Kidney (tissue), 14 donors: ENCODE data around the gene SPRR5. TPM values are rescaled to one million over a fixed set of nuclear protein-coding genes. Genes with fewer than 3 reads are reported as not detected.

Experiments used
- DNase-seq, 5 donors: peaks; one replicate each; pipeline ENCODE4 v3.0.0-alpha.2; 2013 to 2020
- FAIRE-seq: peaks from 2 replicates; lab custom pipeline; 2012; peaks lifted over from hg19 to GRCh38; lab: Jason Lieb, UNC
- H3K27ac ChIP-seq, 2 donors: one replicate each; pipeline ENCODE4 v1.7.0; 2013; ENCODE audit warnings: low read depth in 2 of 2, low read length in 2 of 2, inconsistent platforms in 1 of 2
- H3K27me3 ChIP-seq: one replicate; pipeline ENCODE4 v1.7.1; 2013; ENCODE audit warnings: low read length, inconsistent platforms; ENCODE audit not compliant: control insufficient read depth, insufficient read depth
- H3K36me3 ChIP-seq, 3 donors: one replicate each; pipeline versions ENCODE4 v1.7.0 to v1.7.1; 2013; ENCODE audit warnings: low read length in 3 of 3, control low read depth in 1 of 3, inconsistent platforms in 1 of 3; ENCODE audit not compliant: insufficient read depth in 3 of 3, control insufficient read depth in 2 of 3
- H3K4me1 ChIP-seq, 3 donors: one replicate each; pipeline versions ENCODE4 v1.7.0 to v1.7.1; 2013; ENCODE audit warnings: low read length in 3 of 3, inconsistent platforms in 1 of 3, low read depth in 1 of 3; ENCODE audit not compliant: control insufficient read depth in 2 of 3, insufficient read depth in 2 of 3
- H3K4me3 ChIP-seq, 3 donors: one replicate each; pipeline versions ENCODE4 v1.7.0 to v1.8.1; 2013; ENCODE audit warnings: low read length in 3 of 3, control low read depth in 1 of 3, inconsistent platforms in 1 of 3
- H3K9ac ChIP-seq, 3 donors: one replicate each; pipeline versions ENCODE4 v1.7.0 to v1.7.1; 2013; ENCODE audit warnings: low read length in 3 of 3, control low read depth in 1 of 3, inconsistent platforms in 1 of 3
- H3K9me3 ChIP-seq, 3 donors: one replicate each; pipeline versions ENCODE4 v1.7.0 to v1.7.1; 2013; ENCODE audit warnings: low read length in 3 of 3, control low read depth in 1 of 3, inconsistent platforms in 1 of 3; ENCODE audit not compliant: control insufficient read depth in 2 of 3, insufficient read depth in 1 of 3
- intact Hi-C: fragments of 100-400 bp; cut with DNase I; formaldehyde crosslinking; loops from one replicate; pipeline ENCODE4 v1.11.1; 2022
- polyA plus RNA-seq: library from polyadenylated mRNA; stranded (reverse); fragments of 350-450 nt; fragmentation: Illumina TruSeq; extraction: RNeasy Lipid Tissue Mini Kit (QIAGEN cat#74804); gene quantifications from one replicate; pipeline ENCODE4 v1.2.3, GENCODE V29; 2014; ENCODE audit warnings: low read depth, low replicate concordance; ENCODE audit not compliant: insufficient read depth
- total RNA-seq: library from RNA; stranded (reverse); fragmentation: NEBNext Ultra II Directional; extraction: Animal tissue kit (Norgen Biotek cat#: 25700); gene quantifications from one replicate; pipeline ENCODE4 v1.2.1, GENCODE V29; 2021
- TF ChIP-seq, protein P1 (sequence below): IDR thresholded peaks from 3 replicates; pipeline ENCODE4 v1.5.1; 2012; ENCODE audit warnings: mild to moderate bottlenecking, moderate library complexity, borderline replicate concordance; ENCODE audit not compliant: insufficient read depth; ENCODE audit errors: extremely low read depth
- donor health status: control.
- donor health status: control.
- donor health status: control.
- donor health status: control.
- donor health status: control.
- donor health status: DM: yes; HTN: yes; CAD: no.
- donor health status: Normal renal cell carcinoma (clear cell type).

Gene SPRR5
- total and polyA plus RNA-seq, 2 donors from 2014 or later, result not detected

DNA sequence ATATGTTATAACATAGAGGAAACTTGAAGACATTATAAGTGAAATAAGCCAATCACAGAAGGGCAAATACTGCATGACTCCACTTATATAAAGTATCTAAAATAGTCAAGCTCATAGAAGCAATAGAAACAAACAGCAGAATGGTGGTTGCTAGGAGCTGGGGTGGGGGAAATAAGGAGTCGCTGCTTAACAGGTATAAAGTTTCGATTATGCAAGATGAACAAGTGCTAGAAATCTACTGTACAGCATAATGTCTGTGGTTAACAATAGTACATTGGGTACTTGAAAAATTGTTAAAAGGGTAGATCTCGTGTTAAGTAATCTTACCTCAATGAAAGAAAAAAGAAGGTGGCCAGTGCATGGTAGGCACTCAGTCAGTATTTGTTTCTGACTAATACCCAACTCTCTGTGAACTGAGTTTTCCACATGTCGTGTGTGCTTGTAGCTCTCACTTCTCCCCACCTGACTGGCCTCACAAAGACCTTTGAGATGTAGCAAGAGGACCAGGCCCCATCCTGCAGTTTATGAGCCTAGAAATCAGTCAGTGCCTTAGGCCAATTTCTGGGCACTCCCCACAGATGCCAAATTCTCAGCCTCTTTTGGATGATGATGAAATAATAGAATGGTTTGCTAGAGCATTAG lies 14.7 kb upstream of the SPRR5 start:
- Histone ChIP-seq H3K4me1 (no peaks in the 10 kb centered on the region), H3K9ac (no peak overlapping the region), H3K27me3 (no peaks in the 10 kb centered on the region), H3K4me3 (no peak overlapping the region), H3K36me3 (no peaks in the 10 kb centered on the region), H3K27ac (no peak overlapping the region), H3K9me3 (no peaks in the 10 kb centered on the region)
- FAIRE-seq (no peak), DNase-seq (no peak)
- intact Hi-C loops, result no loop called here
- TF ChIP-seq, protein P1, sequence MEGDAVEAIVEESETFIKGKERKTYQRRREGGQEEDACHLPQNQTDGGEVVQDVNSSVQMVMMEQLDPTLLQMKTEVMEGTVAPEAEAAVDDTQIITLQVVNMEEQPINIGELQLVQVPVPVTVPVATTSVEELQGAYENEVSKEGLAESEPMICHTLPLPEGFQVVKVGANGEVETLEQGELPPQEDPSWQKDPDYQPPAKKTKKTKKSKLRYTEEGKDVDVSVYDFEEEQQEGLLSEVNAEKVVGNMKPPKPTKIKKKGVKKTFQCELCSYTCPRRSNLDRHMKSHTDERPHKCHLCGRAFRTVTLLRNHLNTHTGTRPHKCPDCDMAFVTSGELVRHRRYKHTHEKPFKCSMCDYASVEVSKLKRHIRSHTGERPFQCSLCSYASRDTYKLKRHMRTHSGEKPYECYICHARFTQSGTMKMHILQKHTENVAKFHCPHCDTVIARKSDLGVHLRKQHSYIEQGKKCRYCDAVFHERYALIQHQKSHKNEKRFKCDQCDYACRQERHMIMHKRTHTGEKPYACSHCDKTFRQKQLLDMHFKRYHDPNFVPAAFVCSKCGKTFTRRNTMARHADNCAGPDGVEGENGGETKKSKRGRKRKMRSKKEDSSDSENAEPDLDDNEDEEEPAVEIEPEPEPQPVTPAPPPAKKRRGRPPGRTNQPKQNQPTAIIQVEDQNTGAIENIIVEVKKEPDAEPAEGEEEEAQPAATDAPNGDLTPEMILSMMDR, result no peak

GRCh38 chr1:152933196-152933595 lies 13.8 kb upstream of the SPRR5 start:
- TF ChIP-seq, protein P1, result no peak
- no peaks in the 10 kb centered on the region for H3K36me3 ChIP-seq
- intact Hi-C loops, result no loop called here
- no peaks in the 10 kb centered on the region for H3K27me3 ChIP-seq
- no peak overlapping the region for H3K4me3 ChIP-seq
- no peaks in the 10 kb centered on the region for H3K9me3 ChIP-seq
- no peak overlapping the region for H3K9ac ChIP-seq
- no peaks in the 10 kb centered on the region for H3K4me1 ChIP-seq
- DNase-seq (no peak), FAIRE-seq (no peak)
- H3K27ac ChIP-seq, result no peak overlapping the region

DNA sequence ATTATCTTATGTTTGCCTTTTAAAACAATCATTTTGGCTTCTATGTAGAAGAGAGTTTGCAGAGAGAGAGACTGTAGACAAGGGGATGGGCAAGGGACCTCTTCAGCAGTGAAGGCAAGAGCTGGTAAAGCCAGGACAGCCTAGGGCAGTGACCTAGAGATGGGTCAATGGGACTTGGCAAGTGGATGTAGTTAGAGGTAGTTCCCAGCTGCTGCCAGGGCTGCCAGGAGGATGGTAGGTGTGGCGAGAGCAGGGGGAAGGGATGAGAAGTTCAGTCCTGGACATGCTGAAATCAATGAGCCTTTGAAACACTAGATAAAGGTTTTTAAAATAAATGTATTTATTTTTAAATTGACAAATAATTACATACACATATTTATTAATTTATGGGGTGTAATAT lies 6.4 kb upstream of the SPRR5 start:
- Histone ChIP-seq H3K4me1 (no peaks in the 10 kb centered on the region), H3K27ac (no peak overlapping the region), H3K9ac (no peak overlapping the region), H3K27me3 (no peaks in the 10 kb centered on the region), H3K4me3 (no peak overlapping the region), H3K9me3 (no peaks in the 10 kb centered on the region), H3K36me3 (no peaks in the 10 kb centered on the region)
- intact Hi-C loops, result no loop called here
- DNase-seq (no peak), FAIRE-seq (no peak)
- TF ChIP-seq, protein P1, result no peak
